Measurements from ENCODE around the gene NCCRP1.

GRCh38 chr19:39162441-39163043 is 34.2 kb upstream of the NCCRP1 start:
- TF ChIP-seq EZH2 (IDR thresholded peaks at IDR 0.05; ENCODE audit: borderline replicate concordance) = no peak
- no peak for TF ChIP-seq EZH2phosphoT487 (IDR thresholded peaks at IDR 0.05; ENCODE audit: low read depth, severe bottlenecking, unreplicated experiment)
- TF ChIP-seq CTCF (IDR thresholded peaks at IDR 0.05; ENCODE audit: poor library complexity) = no peak

All from hepatocyte (in vitro differentiated cells).